ENCODE results near the gene THRB. TPM values are rescaled to one million over a fixed set of nuclear protein-coding genes. Genes with fewer than 3 reads are reported as not detected.

The THRB gene
- total RNA-seq, 1 donor = 0.36 TPM

GRCh38 chr3:24492971-24493551 lies 1.6 kb downstream of the THRB start:
- no peaks in the 10 kb centered on the region for H3K4me1 ChIP-seq (ENCODE audit: insufficient read depth, low read length)
- H3K4me3 ChIP-seq (ENCODE audit: insufficient read depth, low read length) = no peak overlapping the region
- H3K4me2 ChIP-seq (ENCODE audit: insufficient read depth, low read length) = no peak overlapping the region
- no peaks in the 10 kb centered on the region for H3K36me3 ChIP-seq (ENCODE audit: insufficient read depth, low read length)
- TF ChIP-seq CTCF (IDR thresholded peaks at IDR 0.05; ENCODE audit: extremely low read depth, low read depth, low read length) = no peak
- H3K27me3 ChIP-seq (ENCODE audit: insufficient read depth, low read length) = peaks cover 39% of the 10 kb centered on the region
- no peaks in the 10 kb centered on the region for H4K20me1 ChIP-seq (ENCODE audit: insufficient read depth, low read length)
- H3K27ac ChIP-seq (ENCODE audit: low read depth, low read length) = no peak overlapping the region
- H3K79me2 ChIP-seq (ENCODE audit: insufficient read depth, low read length) = no peaks in the 10 kb centered on the region
- H3K9me3 ChIP-seq (ENCODE audit: low read depth, low read length) = no peaks in the 10 kb centered on the region
- no peak for DNase-seq (ENCODE audit: insufficient read length, low spot score, missing footprints)
- H2AFZ ChIP-seq (ENCODE audit: low read length) = no peak overlapping the region

- DNase-seq (ENCODE audit: insufficient read length, low spot score, missing footprints) = no peak
- Histone ChIP-seq H3K4me2 (ENCODE audit: insufficient read depth, low read length) (no peak overlapping the region), H3K27ac (ENCODE audit: low read depth, low read length) (no peak overlapping the region), H4K20me1 (ENCODE audit: insufficient read depth, low read length) (no peaks in the 10 kb centered on the region), H3K27me3 (ENCODE audit: insufficient read depth, low read length) (peaks cover 26% of the 10 kb centered on the region), H3K4me1 (ENCODE audit: insufficient read depth, low read length) (no peaks in the 10 kb centered on the region), H2AFZ (ENCODE audit: low read length) (no peak overlapping the region), H3K9me3 (ENCODE audit: low read depth, low read length) (no peaks in the 10 kb centered on the region), H3K36me3 (ENCODE audit: insufficient read depth, low read length) (no peaks in the 10 kb centered on the region), H3K79me2 (ENCODE audit: insufficient read depth, low read length) (no peaks in the 10 kb centered on the region), H3K4me3 (ENCODE audit: insufficient read depth, low read length) (no peak overlapping the region)
- TF ChIP-seq CTCF (IDR thresholded peaks at IDR 0.05; ENCODE audit: extremely low read depth, low read depth, low read length) = no peak
Observed at GRCh38 chr3:24490151-24490550, 4.5 kb downstream of the THRB start.

GRCh38 chr3:24487325-24488262 lies 7.1 kb downstream of the THRB start:
- H3K27ac ChIP-seq (ENCODE audit: low read depth, low read length) = no peak overlapping the region
- no peak overlapping the region for H2AFZ ChIP-seq (ENCODE audit: low read length)
- H3K4me1 ChIP-seq (ENCODE audit: insufficient read depth, low read length) = no peaks in the 10 kb centered on the region
- DNase-seq (ENCODE audit: insufficient read length, low spot score, missing footprints) = no peak
- H3K36me3 ChIP-seq (ENCODE audit: insufficient read depth, low read length) = no peaks in the 10 kb centered on the region
- no peaks in the 10 kb centered on the region for H4K20me1 ChIP-seq (ENCODE audit: insufficient read depth, low read length)
- no peaks in the 10 kb centered on the region for H3K9me3 ChIP-seq (ENCODE audit: low read depth, low read length)
- no peak overlapping the region for H3K4me3 ChIP-seq (ENCODE audit: insufficient read depth, low read length)
- TF ChIP-seq CTCF (IDR thresholded peaks at IDR 0.05; ENCODE audit: extremely low read depth, low read depth, low read length) = no peak
- H3K27me3 ChIP-seq (ENCODE audit: insufficient read depth, low read length) = peaks cover 2% of the 10 kb centered on the region
- H3K4me2 ChIP-seq (ENCODE audit: insufficient read depth, low read length) = no peak overlapping the region
- H3K79me2 ChIP-seq (ENCODE audit: insufficient read depth, low read length) = no peaks in the 10 kb centered on the region

GRCh38 chr3:24485511-24485910 lies 9.1 kb downstream of the THRB start:
- Histone ChIP-seq H4K20me1 (ENCODE audit: insufficient read depth, low read length) (no peaks in the 10 kb centered on the region), H3K79me2 (ENCODE audit: insufficient read depth, low read length) (no peaks in the 10 kb centered on the region), H3K4me2 (ENCODE audit: insufficient read depth, low read length) (no peak overlapping the region), H3K4me3 (ENCODE audit: insufficient read depth, low read length) (no peak overlapping the region), H3K27me3 (ENCODE audit: insufficient read depth, low read length) (no peaks in the 10 kb centered on the region), H3K4me1 (ENCODE audit: insufficient read depth, low read length) (no peaks in the 10 kb centered on the region), H2AFZ (ENCODE audit: low read length) (no peak overlapping the region), H3K9me3 (ENCODE audit: low read depth, low read length) (no peaks in the 10 kb centered on the region), H3K27ac (ENCODE audit: low read depth, low read length) (no peak overlapping the region), H3K36me3 (ENCODE audit: insufficient read depth, low read length) (no peaks in the 10 kb centered on the region)
- DNase-seq (ENCODE audit: insufficient read length, low spot score, missing footprints) = no peak
- TF ChIP-seq CTCF (IDR thresholded peaks at IDR 0.05; ENCODE audit: extremely low read depth, low read depth, low read length) = no peak

All from osteoblast (primary cell).